ENCODE results near the gene LRRC74A.

The LRRC74A gene

DNA sequence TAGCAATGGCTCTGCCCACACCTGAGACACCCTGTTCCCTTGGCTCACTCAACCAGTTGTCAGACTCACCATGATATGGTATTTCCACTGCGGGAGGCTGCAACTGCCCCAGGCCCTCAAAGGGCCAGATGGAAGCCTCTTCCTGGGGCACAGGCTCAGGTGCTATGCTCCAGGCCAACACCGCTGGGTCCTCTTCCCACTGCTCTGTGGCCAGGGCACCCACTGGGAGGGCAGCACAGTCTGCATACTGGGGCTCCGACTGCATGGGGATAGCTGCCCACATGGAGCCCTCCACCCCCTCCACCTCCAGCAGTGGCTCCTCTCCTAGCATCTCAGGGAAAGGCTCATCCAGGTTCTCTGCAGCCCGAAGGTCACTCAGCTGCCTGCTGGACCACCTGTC lies 17.2 kb upstream of the LRRC74A start:
- TF ChIP-seq, protein P1, sequence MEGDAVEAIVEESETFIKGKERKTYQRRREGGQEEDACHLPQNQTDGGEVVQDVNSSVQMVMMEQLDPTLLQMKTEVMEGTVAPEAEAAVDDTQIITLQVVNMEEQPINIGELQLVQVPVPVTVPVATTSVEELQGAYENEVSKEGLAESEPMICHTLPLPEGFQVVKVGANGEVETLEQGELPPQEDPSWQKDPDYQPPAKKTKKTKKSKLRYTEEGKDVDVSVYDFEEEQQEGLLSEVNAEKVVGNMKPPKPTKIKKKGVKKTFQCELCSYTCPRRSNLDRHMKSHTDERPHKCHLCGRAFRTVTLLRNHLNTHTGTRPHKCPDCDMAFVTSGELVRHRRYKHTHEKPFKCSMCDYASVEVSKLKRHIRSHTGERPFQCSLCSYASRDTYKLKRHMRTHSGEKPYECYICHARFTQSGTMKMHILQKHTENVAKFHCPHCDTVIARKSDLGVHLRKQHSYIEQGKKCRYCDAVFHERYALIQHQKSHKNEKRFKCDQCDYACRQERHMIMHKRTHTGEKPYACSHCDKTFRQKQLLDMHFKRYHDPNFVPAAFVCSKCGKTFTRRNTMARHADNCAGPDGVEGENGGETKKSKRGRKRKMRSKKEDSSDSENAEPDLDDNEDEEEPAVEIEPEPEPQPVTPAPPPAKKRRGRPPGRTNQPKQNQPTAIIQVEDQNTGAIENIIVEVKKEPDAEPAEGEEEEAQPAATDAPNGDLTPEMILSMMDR (IDR thresholded peaks at IDR 0.05; ENCODE audit: low read depth, low read length), result no peak
- no peak overlapping the region for H3K4me3 ChIP-seq (ENCODE audit: low read depth, low read length)

DNA sequence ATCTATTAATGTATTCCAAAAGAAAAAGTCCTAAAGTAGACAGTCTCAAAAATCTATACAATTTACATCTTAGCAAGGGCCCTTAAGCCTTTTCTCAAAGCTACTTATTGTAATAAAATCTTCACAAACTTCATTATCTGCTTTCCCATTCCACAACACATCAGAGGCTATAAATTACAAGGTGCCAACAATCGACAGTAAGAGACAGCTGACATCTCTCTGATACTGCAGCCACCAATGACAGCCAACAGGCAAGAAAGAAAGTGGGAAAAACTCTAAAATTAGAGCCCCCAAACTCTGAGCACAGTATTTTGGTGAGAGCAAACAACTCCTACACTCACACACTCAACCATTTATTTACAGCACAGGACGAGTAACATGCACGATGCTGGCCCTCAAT lies 15.7 kb upstream of the LRRC74A start:
- TF ChIP-seq, protein P1 (IDR thresholded peaks at IDR 0.05; ENCODE audit: low read depth, low read length), result no peak
- H3K4me3 ChIP-seq (ENCODE audit: low read depth, low read length), result peak overlapping the region; percentile 31

DNA sequence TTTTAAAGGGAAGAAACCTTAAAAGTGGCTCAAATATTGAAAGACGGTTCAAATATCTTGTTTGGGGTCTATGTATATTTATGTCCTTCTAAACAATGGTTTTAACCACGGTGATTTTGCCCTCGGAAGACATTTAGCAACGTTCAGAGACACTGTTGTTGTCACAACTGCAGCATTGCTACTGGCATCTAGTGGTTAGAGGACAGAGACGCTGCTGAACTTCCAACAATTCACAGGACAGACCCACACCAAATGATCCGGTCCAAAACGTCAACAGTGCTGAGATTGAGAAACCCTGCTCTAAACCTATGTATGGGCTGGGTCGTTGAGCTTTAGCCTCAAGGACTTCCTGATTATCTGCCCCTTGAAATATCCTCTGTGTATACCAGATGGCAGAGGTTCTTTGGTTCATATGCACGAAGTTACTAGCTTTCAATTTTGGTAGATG lies 15.2 kb upstream of the LRRC74A start:
- H3K4me3 ChIP-seq (ENCODE audit: low read depth, low read length), result peak overlapping the region; percentile 31
- TF ChIP-seq, protein P1 (IDR thresholded peaks at IDR 0.05; ENCODE audit: low read depth, low read length), result peak; percentile 38; the same call in 1 of the 2 replicates

DNA sequence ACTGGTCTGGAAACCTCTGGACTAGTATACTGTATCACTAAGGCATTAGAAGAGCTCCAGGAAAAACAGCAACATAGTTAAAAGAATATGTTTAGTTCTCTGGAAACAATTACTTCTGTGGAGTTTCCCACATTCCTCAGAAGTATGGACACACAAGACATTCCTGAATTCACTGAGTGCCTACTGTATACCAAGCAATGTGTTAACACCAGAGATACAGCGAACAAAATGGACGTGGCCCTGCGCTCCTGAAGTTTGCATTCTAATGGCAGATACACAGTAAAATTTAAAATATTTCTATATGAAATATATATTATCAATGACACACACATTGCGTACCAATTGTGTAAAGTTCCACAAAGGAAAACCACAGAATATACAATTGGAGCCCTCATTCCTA lies 14.6 kb upstream of the LRRC74A start:
- TF ChIP-seq, protein P1 (IDR thresholded peaks at IDR 0.05; ENCODE audit: low read depth, low read length), result no peak
- peak overlapping the region; percentile 82 for H3K4me3 ChIP-seq (ENCODE audit: low read depth, low read length)

DNA sequence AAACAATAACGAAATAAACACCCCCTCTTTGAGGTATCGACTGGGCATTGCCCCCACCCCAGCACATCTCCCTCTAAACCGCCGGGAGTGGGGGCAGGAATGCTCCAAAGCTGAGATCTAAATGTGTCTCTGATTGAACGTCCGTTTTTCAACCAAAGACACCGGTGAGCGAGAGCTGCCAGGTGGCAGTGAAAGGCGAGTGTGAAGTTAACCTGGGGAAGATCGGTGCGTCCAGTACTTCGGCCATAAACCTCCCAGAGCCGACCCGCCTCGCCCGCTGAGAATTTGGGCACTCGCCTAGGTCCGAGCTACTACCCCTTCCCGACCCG lies 14.2 kb upstream of the LRRC74A start:
- H3K4me3 ChIP-seq (ENCODE audit: low read depth, low read length), result peak overlapping the region; percentile 82
- TF ChIP-seq, protein P1 (IDR thresholded peaks at IDR 0.05; ENCODE audit: low read depth, low read length), result no peak

DNA sequence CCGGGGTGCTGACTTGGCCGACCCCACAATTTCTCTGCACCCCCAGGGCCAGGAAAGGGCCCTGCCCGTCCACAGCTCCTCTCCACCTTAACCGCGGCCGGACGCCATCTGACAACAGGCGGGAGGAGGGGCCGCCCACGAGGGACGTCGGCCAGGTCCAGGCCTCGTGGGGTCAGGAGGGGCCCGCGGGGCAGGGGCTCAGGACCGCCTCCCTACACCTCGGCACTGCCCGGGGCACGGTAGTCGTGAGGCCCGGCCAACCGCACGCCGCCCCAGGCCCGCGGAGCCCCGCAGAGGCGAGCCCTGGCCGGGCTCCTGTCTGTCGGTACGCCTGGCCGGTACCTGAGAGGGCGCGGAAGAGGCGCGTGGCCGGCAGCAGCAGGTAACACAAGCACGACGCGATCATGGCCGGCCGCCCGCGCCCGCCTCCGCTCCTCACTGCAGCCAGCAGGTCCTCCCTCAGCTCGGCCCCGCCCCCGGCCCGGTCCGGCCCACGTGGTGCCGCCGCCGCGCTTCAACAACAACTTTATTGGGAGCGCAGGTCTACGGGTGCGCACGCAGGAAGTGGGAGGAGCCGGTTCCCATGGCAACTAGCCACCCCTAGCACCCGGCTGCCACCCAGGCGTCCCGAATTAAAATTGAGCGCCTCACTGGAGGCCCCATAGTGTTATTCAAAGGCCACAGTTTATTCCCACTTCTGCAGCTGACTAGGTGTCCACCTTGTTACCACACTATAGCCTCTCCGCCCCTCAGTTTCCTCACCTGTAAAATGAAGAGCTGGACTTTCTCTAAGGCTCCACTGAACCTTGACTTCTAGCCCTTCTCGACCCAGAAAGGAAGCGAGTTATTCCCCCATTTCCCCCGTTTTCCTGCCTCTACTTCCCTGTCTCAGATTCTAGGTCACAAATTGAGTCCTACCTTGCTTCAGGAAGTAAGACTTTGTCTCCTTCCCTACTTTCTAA lies 13.5 kb upstream of the LRRC74A start, which contains the start of gene ANGEL1:
ANGEL1 (minus strand) TSS at position 461 of the 962 bp plus-strand sequence; CDS start at position 406, 55 bp downstream.
- TF ChIP-seq, protein P1 (IDR thresholded peaks at IDR 0.05; ENCODE audit: low read depth, low read length), result no peak
- peak within 1 kb of the TSS; percentile 82 for H3K4me3 ChIP-seq (ENCODE audit: low read depth, low read length)

Data from WI38 (cell line).